Vagina (tissue), 2 donors: ENCODE results near the gene BBS2. TPM values are rescaled to one million over a fixed set of nuclear protein-coding genes. Genes with fewer than 3 reads are reported as not detected.

Experiments
- DNase-seq, 2 donors: peaks; one replicate each; pipeline ENCODE4 v3.0.0-alpha.2; 2017; ENCODE audit errors: extremely low spot score in 2 of 2
- H3K27ac ChIP-seq: fragments of 200-600 bp; sonication (generic); one replicate; pipeline ENCODE4 v1.5.1; 2019
- H3K27me3 ChIP-seq: fragments of 200-600 bp; sonication (generic); one replicate; pipeline ENCODE4 v1.5.1; 2019
- H3K36me3 ChIP-seq, 2 donors: fragments of 200-600 bp; sonication (generic); one replicate each; pipeline ENCODE4 v1.5.1; 2017 to 2019
- H3K4me1 ChIP-seq: fragments of 200-600 bp; sonication (generic); one replicate; pipeline ENCODE4 v1.5.1; 2019
- H3K4me3 ChIP-seq, 2 donors: fragments of 200-600 bp; sonication (generic); 1 replicate in 1 of 2; 2 replicates in 1 of 2; pipeline ENCODE4 v1.5.1; 2016 to 2019
- H3K9me3 ChIP-seq: fragments of 200-600 bp; sonication (generic); one replicate; pipeline ENCODE4 v1.5.1; 2019
- POLR2A ChIP-seq, 2 donors: fragments of 450-650 bp; IDR thresholded peaks; one replicate each; pipeline ENCODE4 v1.6.1; 2017; ENCODE audit warnings: antibody characterized with exemption in 2 of 2, mild to moderate bottlenecking in 2 of 2, moderate library complexity in 2 of 2
- POLR2AphosphoS5 ChIP-seq, 2 donors: sonication (generic); formaldehyde crosslinking; IDR thresholded peaks; one replicate each; pipeline ENCODE4 v1.9.0; 2017; ENCODE audit warnings: antibody characterized with exemption in 2 of 2, mild to moderate bottlenecking in 2 of 2, low read depth in 1 of 2; ENCODE audit not compliant: insufficient read depth in 1 of 2
- intact Hi-C: fragments of 100-400 bp; cut with DNase I; formaldehyde crosslinking; loops from one replicate; pipeline ENCODE4 v1.15.1; 2023
- total RNA-seq: library from RNA; depleted of rRNA; stranded (reverse); fragments of >200 nt; gene quantifications from one replicate; pipeline ENCODE4 v1.2.3, GENCODE V29; 2016
- TF ChIP-seq, protein P1 (sequence below), 3 experiments: fragments of 450-650 bp in 2 of 3; fragments of 200-600 bp in 1 of 3; sonication (generic) in 1 of 3; IDR thresholded peaks; one replicate each; pipeline ENCODE4 v1.5.1; 2017 to 2019; ENCODE audit warnings: antibody characterized with exemption in 3 of 3, mild to moderate bottlenecking in 2 of 3, moderate library complexity in 2 of 3

Gene BBS2
- total RNA-seq, 1 donor from 2014 or later, result 89.9 TPM

DNA sequence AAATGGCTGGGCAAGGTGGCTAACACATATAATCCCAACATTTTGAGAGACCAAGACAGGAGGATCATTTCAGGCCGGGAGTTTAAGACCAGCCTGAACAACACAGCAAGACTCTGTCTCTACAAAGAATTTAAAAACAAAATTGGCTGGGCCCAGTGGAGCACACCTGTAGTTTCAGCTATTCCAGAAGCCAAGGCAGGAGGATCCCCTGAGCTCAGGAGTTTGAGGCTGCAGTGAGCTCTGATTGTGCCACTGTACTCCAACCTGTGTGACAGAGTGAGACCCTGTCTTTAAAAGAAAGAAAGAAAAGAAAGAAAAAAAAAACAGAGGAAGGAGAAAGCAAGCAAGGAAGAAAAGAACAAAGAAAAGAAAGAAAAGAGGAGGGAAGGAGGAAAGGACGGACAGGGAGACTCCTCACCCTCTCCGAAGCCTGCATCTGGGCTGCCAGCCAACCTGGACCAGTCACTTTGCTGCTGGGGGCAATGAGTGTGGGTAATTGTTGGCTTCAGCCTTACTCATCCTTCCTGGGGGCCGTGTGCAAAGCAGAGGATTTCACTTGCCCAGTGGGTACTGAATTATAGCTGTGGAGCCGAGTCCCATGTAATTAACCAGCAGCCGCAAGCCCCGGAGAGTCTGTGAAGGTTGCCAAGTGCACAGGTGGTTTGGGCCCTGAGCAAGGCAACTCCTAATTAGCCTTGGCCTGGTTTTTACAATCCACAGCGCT, 38.4 kb upstream of the BBS2 start:
- Histone ChIP-seq H3K36me3 (no peaks in the 10 kb centered on the region), H3K27me3 (no peaks in the 10 kb centered on the region), H3K4me1 (peaks cover 9% of the 10 kb centered on the region), H3K27ac (no peak overlapping the region), H3K4me3 (no peak overlapping the region), H3K9me3 (no peaks in the 10 kb centered on the region)
- DNase-seq, result no peak
- TF ChIP-seq POLR2A (IDR thresholded peaks at IDR 0.05) (no peak), POLR2AphosphoS5 (IDR thresholded peaks at IDR 0.05; ENCODE audit: insufficient read depth in 1 of 2, low read depth in 1 of 2) (no peak)
- TF ChIP-seq, protein P1, sequence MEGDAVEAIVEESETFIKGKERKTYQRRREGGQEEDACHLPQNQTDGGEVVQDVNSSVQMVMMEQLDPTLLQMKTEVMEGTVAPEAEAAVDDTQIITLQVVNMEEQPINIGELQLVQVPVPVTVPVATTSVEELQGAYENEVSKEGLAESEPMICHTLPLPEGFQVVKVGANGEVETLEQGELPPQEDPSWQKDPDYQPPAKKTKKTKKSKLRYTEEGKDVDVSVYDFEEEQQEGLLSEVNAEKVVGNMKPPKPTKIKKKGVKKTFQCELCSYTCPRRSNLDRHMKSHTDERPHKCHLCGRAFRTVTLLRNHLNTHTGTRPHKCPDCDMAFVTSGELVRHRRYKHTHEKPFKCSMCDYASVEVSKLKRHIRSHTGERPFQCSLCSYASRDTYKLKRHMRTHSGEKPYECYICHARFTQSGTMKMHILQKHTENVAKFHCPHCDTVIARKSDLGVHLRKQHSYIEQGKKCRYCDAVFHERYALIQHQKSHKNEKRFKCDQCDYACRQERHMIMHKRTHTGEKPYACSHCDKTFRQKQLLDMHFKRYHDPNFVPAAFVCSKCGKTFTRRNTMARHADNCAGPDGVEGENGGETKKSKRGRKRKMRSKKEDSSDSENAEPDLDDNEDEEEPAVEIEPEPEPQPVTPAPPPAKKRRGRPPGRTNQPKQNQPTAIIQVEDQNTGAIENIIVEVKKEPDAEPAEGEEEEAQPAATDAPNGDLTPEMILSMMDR (IDR thresholded peaks at IDR 0.05), result no peak
- intact Hi-C loops, result no loop called here

DNA sequence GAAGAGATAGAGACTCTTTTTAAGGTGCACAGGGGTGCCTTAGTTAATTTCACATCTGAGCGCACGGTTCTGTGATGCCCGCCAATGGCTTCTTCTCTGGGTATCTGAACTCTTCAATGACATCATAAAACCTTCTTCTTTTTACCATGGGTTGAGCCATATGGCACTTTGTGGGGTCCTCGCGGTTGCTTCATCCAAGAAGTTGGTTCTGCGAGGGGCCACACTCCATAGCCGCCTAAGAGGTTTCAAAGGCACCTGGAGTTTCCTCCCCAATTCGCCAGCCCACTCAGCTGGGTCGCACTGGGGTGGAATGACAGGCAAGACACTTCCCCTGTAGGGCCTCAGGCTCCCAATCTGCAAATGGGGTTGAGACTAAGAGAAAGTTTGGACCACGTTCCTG, 34.6 kb upstream of the BBS2 start:
- Histone ChIP-seq H3K27ac (no peak overlapping the region), H3K4me1 (peaks cover 45% of the 10 kb centered on the region), H3K36me3 (no peaks in the 10 kb centered on the region), H3K4me3 (no peak overlapping the region), H3K27me3 (no peaks in the 10 kb centered on the region), H3K9me3 (no peaks in the 10 kb centered on the region)
- intact Hi-C loops, result no loop called here
- no peak for DNase-seq
- TF ChIP-seq POLR2A (IDR thresholded peaks at IDR 0.05), result no peak
- TF ChIP-seq POLR2AphosphoS5 (IDR thresholded peaks at IDR 0.05; ENCODE audit: insufficient read depth in 1 of 2, low read depth in 1 of 2), result no peak
- TF ChIP-seq, protein P1 (IDR thresholded peaks at IDR 0.05), result no peak

DNA sequence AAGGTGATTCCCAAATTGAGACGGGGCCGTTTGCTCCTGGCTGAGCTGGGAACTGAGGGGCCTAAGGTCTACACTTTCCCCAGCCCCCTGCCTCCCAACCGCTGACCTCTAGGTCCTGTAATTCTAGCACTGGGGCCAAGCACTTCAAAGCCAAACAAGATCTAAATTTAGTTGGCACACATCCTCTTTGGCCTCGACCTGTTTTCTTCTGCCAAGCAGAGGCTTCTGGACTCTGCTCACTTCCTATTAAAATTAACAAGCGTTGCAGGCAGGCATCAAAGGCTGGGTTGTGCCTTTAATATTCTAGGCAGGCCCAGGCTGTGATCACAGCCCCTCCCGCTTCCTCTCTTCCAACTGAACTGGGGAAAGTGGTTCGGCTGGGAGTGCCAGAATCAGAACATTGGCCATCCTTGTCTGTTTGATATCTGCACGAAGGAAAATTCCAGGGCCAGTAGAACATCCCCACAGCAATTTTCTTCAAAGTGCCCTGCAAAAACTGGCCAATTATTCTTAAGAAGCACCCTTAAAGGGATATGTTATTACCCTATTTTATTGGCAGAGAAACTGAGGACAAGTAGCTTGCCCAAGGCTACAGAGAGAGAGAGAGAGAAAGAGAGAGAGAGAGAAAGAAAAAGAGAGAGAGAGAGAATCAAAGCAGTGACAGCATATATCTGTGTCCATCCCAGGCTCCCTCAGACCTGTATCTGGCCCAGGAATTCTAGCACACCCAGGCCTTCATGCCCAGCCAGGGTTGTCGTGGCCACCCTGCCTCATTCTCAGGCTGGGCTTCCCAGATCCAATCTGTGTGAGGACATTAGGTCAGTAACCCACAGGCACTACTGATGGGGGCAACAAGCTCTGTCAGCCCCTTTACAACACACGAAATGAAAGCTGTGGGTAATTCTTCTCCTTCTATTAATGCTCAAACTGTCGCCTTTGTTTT, 32.2 kb upstream of the BBS2 start:
- Histone ChIP-seq H3K9me3 (no peaks in the 10 kb centered on the region), H3K4me1 (peaks cover 60% of the 10 kb centered on the region), H3K36me3 (no peaks in the 10 kb centered on the region), H3K4me3 (no peak overlapping the region), H3K27me3 (no peaks in the 10 kb centered on the region), H3K27ac (peak overlapping the region; percentile 72)
- TF ChIP-seq, protein P1 (IDR thresholded peaks at IDR 0.05), result no peak
- peak in 1 of 2 donors; percentile 75 for TF ChIP-seq POLR2AphosphoS5 (IDR thresholded peaks at IDR 0.05; ENCODE audit: insufficient read depth in 1 of 2, low read depth in 1 of 2)
- no peak for TF ChIP-seq POLR2A (IDR thresholded peaks at IDR 0.05)
- intact Hi-C loops, result no loop called here
- DNase-seq, result no peak

DNA sequence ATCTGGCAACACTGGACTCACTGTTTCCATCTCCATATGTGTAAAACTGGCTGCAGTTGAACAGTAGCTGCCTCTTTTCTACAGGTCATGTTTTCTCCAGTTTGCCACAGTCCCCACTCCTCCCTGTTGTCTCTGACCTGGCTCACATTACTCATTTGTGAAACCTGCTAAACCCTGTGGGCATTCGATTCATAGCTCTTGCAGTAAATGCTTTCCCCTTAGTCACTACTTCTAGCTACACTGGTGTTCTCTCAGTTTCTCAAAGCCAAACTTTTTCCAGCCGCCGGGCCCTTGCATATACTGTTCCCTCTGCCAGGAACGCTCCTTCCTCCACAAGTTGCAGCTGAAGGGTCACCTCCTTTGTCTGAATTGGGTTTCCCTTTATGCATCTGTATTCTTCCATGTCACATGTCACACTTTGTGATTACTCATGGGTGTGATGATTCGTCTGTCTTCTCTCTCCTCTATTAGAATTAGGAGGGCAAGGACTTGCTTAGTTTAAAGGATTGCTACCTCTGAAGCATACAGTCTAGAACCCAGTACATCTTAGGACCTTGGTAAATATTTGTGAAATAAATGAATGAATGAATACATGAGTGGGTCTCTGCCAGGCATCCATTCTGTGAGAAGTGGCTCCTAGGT, 30.0 kb upstream of the BBS2 start:
- Histone ChIP-seq H3K27ac (peak overlapping the region; percentile 73), H3K4me1 (peaks cover 65% of the 10 kb centered on the region)

DNA sequence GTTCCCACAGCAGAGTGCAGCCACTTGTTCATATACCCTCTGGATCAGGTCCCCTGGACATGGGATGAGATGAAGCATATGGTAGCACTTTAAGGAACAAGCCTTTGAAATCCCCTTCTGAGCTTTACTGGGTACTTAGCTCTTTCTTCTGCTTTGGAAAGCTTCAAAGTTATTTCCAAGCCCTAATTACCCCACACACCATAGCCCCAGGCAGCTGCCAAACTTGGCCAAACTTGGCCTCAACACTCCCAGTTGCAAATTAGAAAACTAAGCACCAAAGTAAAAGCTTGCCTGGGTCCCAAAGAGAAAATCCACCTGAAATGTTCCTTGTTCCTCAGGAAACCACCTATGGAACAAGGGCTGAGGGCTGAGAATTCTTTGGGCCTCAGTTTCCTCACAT, 29.3 kb upstream of the BBS2 start:
- TF ChIP-seq POLR2AphosphoS5 (IDR thresholded peaks at IDR 0.05; ENCODE audit: insufficient read depth in 1 of 2, low read depth in 1 of 2), result no peak
- TF ChIP-seq, protein P1 (IDR thresholded peaks at IDR 0.05), result no peak
- no peak for TF ChIP-seq POLR2A (IDR thresholded peaks at IDR 0.05)
- intact Hi-C loops, result no loop called here
- H3K36me3 ChIP-seq, result no peaks in the 10 kb centered on the region
- peak overlapping the region; percentile 73 for H3K27ac ChIP-seq
- no peaks in the 10 kb centered on the region for H3K27me3 ChIP-seq
- DNase-seq, result no peak
- no peak overlapping the region for H3K4me3 ChIP-seq
- H3K4me1 ChIP-seq, result peaks cover 65% of the 10 kb centered on the region
- no peaks in the 10 kb centered on the region for H3K9me3 ChIP-seq

More for the DNA sequence above, 30.0 kb upstream of the BBS2 start:
- no peak for TF ChIP-seq POLR2AphosphoS5 (IDR thresholded peaks at IDR 0.05; ENCODE audit: insufficient read depth in 1 of 2, low read depth in 1 of 2)
- Histone ChIP-seq H3K9me3 (no peaks in the 10 kb centered on the region), H3K4me3 (no peak overlapping the region), H3K36me3 (no peaks in the 10 kb centered on the region), H3K27me3 (no peaks in the 10 kb centered on the region)
- no peak for DNase-seq
- intact Hi-C loops, result no loop called here
